Urinary bladder (tissue), 4 donors: Measurements from ENCODE around the gene CRYAB. TPM values are rescaled to one million over a fixed set of nuclear protein-coding genes. Genes with fewer than 3 reads are reported as not detected.

Experiments
- DNase-seq: peaks from one replicate; pipeline ENCODE4 v3.0.0-alpha.2; 2015; ENCODE audit errors: extremely low spot score
- H3K27ac ChIP-seq: one replicate; pipeline ENCODE4 v1.5.1; 2013; ENCODE audit warnings: low read depth, mild to moderate bottlenecking, moderate library complexity
- H3K36me3 ChIP-seq: one replicate; pipeline ENCODE4 v1.6.1; 2013; ENCODE audit warnings: mild to moderate bottlenecking, moderate library complexity; ENCODE audit not compliant: insufficient read depth
- H3K4me1 ChIP-seq: one replicate; pipeline ENCODE4 v1.6.1; 2013; ENCODE audit warnings: mild to moderate bottlenecking, moderate library complexity; ENCODE audit not compliant: insufficient read depth
- H3K4me3 ChIP-seq: one replicate; pipeline ENCODE4 v1.5.1; 2013; ENCODE audit warnings: low read depth, low read length
- WGBS: extraction: QIAGEN DNeasy Blood & Tissue Kit; methylation state at CpG from one replicate; pipeline ENCODE4 v1.1.7; 2013; 5-methylcytosine and 5-hydroxymethylcytosine counted together
- polyA plus RNA-seq: library from polyadenylated mRNA; stranded (reverse); fragments of 200-250 nt; gene quantifications from one replicate; pipeline ENCODE4 v1.2.3, GENCODE V29; 2013
- total RNA-seq: library from RNA; depleted of rRNA; stranded (reverse); fragments of >200 nt; gene quantifications from one replicate; pipeline ENCODE4 v1.2.3, GENCODE V29; 2014
- donor health status: healthy with polysubstance abuse.
- donor health status: healthy.

Gene CRYAB
- total RNA-seq (21.3 TPM), polyA plus RNA-seq (231 TPM)

- Histone ChIP-seq H3K4me1 (no peaks in the 10 kb centered on the region), H3K4me3 (peak within 1 kb of the TSS; percentile 48), H3K36me3 (no peaks in the 10 kb centered on the region), H3K27ac (peak within 1 kb of the TSS; percentile 86)
- 20% methylated on average over 17 of the region's 17 CpGs for WGBS
- peak; percentile 64 for DNase-seq
Measured at GRCh38 chr11:111911563-111912401, at the start of gene CRYAB. CRYAB (minus strand) TSS chr11:111911770; CDS start chr11:111911724, 46 bp downstream.

- Histone ChIP-seq H3K36me3 (no peaks in the 10 kb centered on the region), H3K27ac (no peak overlapping the region), H3K4me3 (no peak overlapping the region), H3K4me1 (no peaks in the 10 kb centered on the region)
- 74% methylated on average over 5 of the region's 5 CpGs for WGBS
- no peak for DNase-seq
Measured at GRCh38 chr11:111960916-111961315, 49.3 kb upstream of the CRYAB start.

GRCh38 chr11:111957663-111958444 is 46.3 kb upstream of the CRYAB start:
- no peaks in the 10 kb centered on the region for H3K36me3 ChIP-seq
- no peaks in the 10 kb centered on the region for H3K4me1 ChIP-seq
- no peak for DNase-seq
- no peak overlapping the region for H3K4me3 ChIP-seq
- no peak overlapping the region for H3K27ac ChIP-seq
- 94% methylated on average over 12 of the region's 12 CpGs for WGBS

- Histone ChIP-seq H3K4me3 (no peak overlapping the region), H3K4me1 (no peaks in the 10 kb centered on the region), H3K27ac (no peak overlapping the region), H3K36me3 (no peaks in the 10 kb centered on the region)
- no peak for DNase-seq
- WGBS: 96% methylated on average over 4 of the region's 4 CpGs
Measured at GRCh38 chr11:111954154-111954553, 42.6 kb upstream of the CRYAB start.

GRCh38 chr11:111951565-111951964 is 40.0 kb upstream of the CRYAB start:
- Histone ChIP-seq H3K27ac (no peak overlapping the region), H3K36me3 (no peaks in the 10 kb centered on the region), H3K4me1 (no peaks in the 10 kb centered on the region), H3K4me3 (no peak overlapping the region)
- no peak for DNase-seq
- 97% methylated on average over 3 of the region's 3 CpGs for WGBS

- Histone ChIP-seq H3K27ac (no peak overlapping the region), H3K4me1 (no peaks in the 10 kb centered on the region), H3K36me3 (no peaks in the 10 kb centered on the region), H3K4me3 (no peak overlapping the region)
- no peak for DNase-seq
- 51% methylated on average over 7 of the region's 7 CpGs for WGBS
Measured at GRCh38 chr11:111949519-111950426, 38.2 kb upstream of the CRYAB start.

GRCh38 chr11:111947143-111947542 is 35.6 kb upstream of the CRYAB start:
- Histone ChIP-seq H3K4me3 (no peak overlapping the region), H3K4me1 (no peaks in the 10 kb centered on the region), H3K27ac (no peak overlapping the region), H3K36me3 (no peaks in the 10 kb centered on the region)
- DNase-seq: no peak

- WGBS: 79% methylated on average over 3 of the region's 3 CpGs
- no peak for DNase-seq
- Histone ChIP-seq H3K27ac (no peak overlapping the region), H3K4me3 (no peak overlapping the region), H3K36me3 (no peaks in the 10 kb centered on the region), H3K4me1 (no peaks in the 10 kb centered on the region)
Measured at GRCh38 chr11:111946499-111946898, 34.9 kb upstream of the CRYAB start.

GRCh38 chr11:111945198-111945597 is 33.6 kb upstream of the CRYAB start:
- no peak for DNase-seq
- Histone ChIP-seq H3K4me1 (no peaks in the 10 kb centered on the region), H3K4me3 (no peak overlapping the region), H3K27ac (peak overlapping the region; percentile 44), H3K36me3 (no peaks in the 10 kb centered on the region)
- 69% methylated on average over 1 of the region's 1 CpG for WGBS

GRCh38 chr11:111944651-111945051 is 33.1 kb upstream of the CRYAB start:
- DNase-seq: no peak

GRCh38 chr11:111944139-111944538 is 32.6 kb upstream of the CRYAB start:
- no peaks in the 10 kb centered on the region for H3K36me3 ChIP-seq
- 65% methylated on average over 3 of the region's 3 CpGs for WGBS
- no peak overlapping the region for H3K27ac ChIP-seq
- no peaks in the 10 kb centered on the region for H3K4me1 ChIP-seq
- DNase-seq: no peak
- H3K4me3 ChIP-seq: no peak overlapping the region

More at GRCh38 chr11:111944651-111945051, 33.1 kb upstream of the CRYAB start:
- Histone ChIP-seq H3K36me3 (no peaks in the 10 kb centered on the region), H3K4me1 (no peaks in the 10 kb centered on the region), H3K4me3 (no peak overlapping the region), H3K27ac (peak overlapping the region; percentile 55)
- 57% methylated on average over 5 of the region's 5 CpGs for WGBS

GRCh38 chr11:111942829-111943228 is 31.3 kb upstream of the CRYAB start:
- 94% methylated on average over 7 of the region's 7 CpGs for WGBS
- Histone ChIP-seq H3K27ac (no peak overlapping the region), H3K36me3 (no peaks in the 10 kb centered on the region), H3K4me1 (no peaks in the 10 kb centered on the region), H3K4me3 (no peak overlapping the region)
- DNase-seq: no peak

GRCh38 chr11:111941963-111942362 is 30.4 kb upstream of the CRYAB start:
- 81% methylated on average over 5 of the region's 5 CpGs for WGBS
- no peaks in the 10 kb centered on the region for H3K36me3 ChIP-seq
- DNase-seq: no peak
- no peak overlapping the region for H3K4me3 ChIP-seq
- peaks cover 3% of the 10 kb centered on the region for H3K4me1 ChIP-seq
- no peak overlapping the region for H3K27ac ChIP-seq
